Activated CD8-positive, alpha-beta T cell treated with anti-CD3 and anti-CD28 coated beads for 36 hours (primary cell): ENCODE data around the gene GALNT2. TPM values are rescaled to one million over a fixed set of nuclear protein-coding genes. Genes with fewer than 3 reads are reported as not detected.

ENCODE experiments used
- ATAC-seq: fragments of 200-7000 bp; cut with Tn5 transposase; one replicate; pipeline ENCODE4 v1.10.0; 2021; ENCODE audit warnings: mild to moderate bottlenecking, moderate library complexity
- CTCF ChIA-PET: fragments of 350-600 bp; sonication (Branson Sonifier 250); formaldehyde crosslinking; loops from one replicate; lab custom pipeline; 2021; ENCODE audit warnings: antibody characterized with exemption; lab: Charles Lee
- POLR2A ChIA-PET: fragments of 350-600 bp; sonication (Branson Sonifier 250); formaldehyde crosslinking; loops from one replicate; lab custom pipeline; 2021; ENCODE audit warnings: antibody characterized with exemption; lab: Charles Lee
- DNase-seq: peaks from one replicate; pipeline ENCODE4 v3.0.0-alpha.2; 2020
- H3K27ac Mint-ChIP-seq: one replicate; pipeline ENCODE4 v1.8.0; 2021; ENCODE audit warnings: mild to moderate bottlenecking, mixed read lengths
- H3K27me3 Mint-ChIP-seq: one replicate; pipeline ENCODE4 v1.8.0; 2021; ENCODE audit warnings: mixed read lengths
- H3K36me3 Mint-ChIP-seq: one replicate; pipeline ENCODE4 v1.8.0; 2021; ENCODE audit warnings: low read depth, mixed read lengths
- H3K4me1 Mint-ChIP-seq: one replicate; pipeline ENCODE4 v1.8.0; 2021; ENCODE audit warnings: low read depth, mixed read lengths
- H3K4me3 Mint-ChIP-seq: one replicate; pipeline ENCODE4 v1.8.0; 2021; ENCODE audit warnings: mild to moderate bottlenecking, moderate library complexity, mixed read lengths
- H3K9me3 Mint-ChIP-seq: one replicate; pipeline ENCODE4 v1.8.0; 2021; ENCODE audit warnings: mixed read lengths
- CTCF ChIP-seq: fragments of 200-600 bp; IDR thresholded peaks from one replicate; pipeline ENCODE4 v1.8.0; 2022; ENCODE audit warnings: antibody characterized with exemption, mild to moderate bottlenecking
- intact Hi-C: fragments of 100-400 bp; cut with micrococcal nuclease; formaldehyde crosslinking; loops from one replicate; pipeline ENCODE4 v1.10.0; 2022
- total RNA-seq, 2 experiments: library from RNA; stranded (reverse); gene quantifications; one replicate each; pipeline ENCODE4 v1.2.3, GENCODE V29; 2021

Gene GALNT2
- total RNA-seq, 2 experiments from 2014 or later = 40.1 to 42.3 TPM

GRCh38 chr1:230254265-230254664, 187.2 kb downstream of the GALNT2 start:
- Mint-ChIP-seq H3K4me1 (peaks cover 21% of the 10 kb centered on the region), H3K36me3 (peaks cover 18% of the 10 kb centered on the region), H3K27me3 (no peaks in the 10 kb centered on the region), H3K27ac (no peak overlapping the region), H3K9me3 (no peaks in the 10 kb centered on the region), H3K4me3 (no peak overlapping the region)
- DNase-seq (no peak), ATAC-seq (no peak)
- ChIA-PET CTCF (no interaction called here), POLR2A (no interaction called here)
- TF ChIP-seq CTCF = no peak
- intact Hi-C loops = no loop called here

GRCh38 chr1:230255116-230255515, 188.1 kb downstream of the GALNT2 start:
- Mint-ChIP-seq H3K4me3 (no peak overlapping the region), H3K27me3 (no peaks in the 10 kb centered on the region), H3K9me3 (no peaks in the 10 kb centered on the region), H3K36me3 (peaks cover 17% of the 10 kb centered on the region), H3K4me1 (peaks cover 21% of the 10 kb centered on the region), H3K27ac (no peak overlapping the region)
- DNase-seq (no peak), ATAC-seq (no peak)
- ChIA-PET CTCF (no interaction called here), POLR2A (no interaction called here)
- intact Hi-C loops = no loop called here
- no peak for TF ChIP-seq CTCF

GRCh38 chr1:230255991-230256390, 189.0 kb downstream of the GALNT2 start:
- DNase-seq = no peak
- H3K9me3 Mint-ChIP-seq = no peaks in the 10 kb centered on the region
- H3K27me3 Mint-ChIP-seq = no peaks in the 10 kb centered on the region
- H3K4me1 Mint-ChIP-seq = peaks cover 15% of the 10 kb centered on the region
- POLR2A ChIA-PET = no interaction called here
- no peak overlapping the region for H3K27ac Mint-ChIP-seq
- intact Hi-C loops = no loop called here
- CTCF ChIA-PET = no interaction called here
- no peak for TF ChIP-seq CTCF
- H3K36me3 Mint-ChIP-seq = peaks cover 11% of the 10 kb centered on the region
- ATAC-seq = no peak
- H3K4me3 Mint-ChIP-seq = no peak overlapping the region

GRCh38 chr1:230256896-230257295, 189.9 kb downstream of the GALNT2 start:
- Mint-ChIP-seq H3K9me3 (no peaks in the 10 kb centered on the region), H3K4me3 (no peak overlapping the region), H3K27ac (no peak overlapping the region), H3K27me3 (no peaks in the 10 kb centered on the region), H3K36me3 (peaks cover 5% of the 10 kb centered on the region), H3K4me1 (peaks cover 6% of the 10 kb centered on the region)
- POLR2A ChIA-PET = no interaction called here
- DNase-seq = no peak
- no peak for TF ChIP-seq CTCF
- CTCF ChIA-PET = no interaction called here
- no peak for ATAC-seq
- intact Hi-C loops = no loop called here

GRCh38 chr1:230259621-230260020, 192.6 kb downstream of the GALNT2 start:
- CTCF ChIA-PET = no interaction called here
- Mint-ChIP-seq H3K4me3 (no peak overlapping the region), H3K36me3 (peaks cover 17% of the 10 kb centered on the region), H3K4me1 (no peaks in the 10 kb centered on the region), H3K27ac (no peak overlapping the region), H3K9me3 (no peaks in the 10 kb centered on the region), H3K27me3 (no peaks in the 10 kb centered on the region)
- intact Hi-C loops = no loop called here
- no peak for DNase-seq
- no peak for ATAC-seq
- POLR2A ChIA-PET = no interaction called here
- TF ChIP-seq CTCF = no peak
